Smooth muscle cell (in vitro differentiated cells): ENCODE results near the gene PLCD4. TPM values are rescaled to one million over a fixed set of nuclear protein-coding genes. Genes with fewer than 3 reads are reported as not detected.

ENCODE experiments used
- DNase-seq: peaks from one replicate; lab custom pipeline; 2025; ENCODE audit not compliant: unreplicated experiment; lab: John Stamatoyannopoulos, UW
- H2AFZ ChIP-seq: fragments of 200-600 bp; sonication (generic); 2 replicates; pipeline ENCODE4 v1.6.0; 2016; ENCODE audit warnings: antibody characterized with exemption, low read depth, mild to moderate bottlenecking
- H3F3A ChIP-seq: fragments of 200-600 bp; sonication (generic); 2 replicates; pipeline ENCODE4 v1.6.0; 2017; ENCODE audit warnings: antibody characterized with exemption, low read depth
- H3K27ac ChIP-seq: fragments of 200-600 bp; sonication (generic); 2 replicates; pipeline ENCODE4 v1.5.1; 2016; ENCODE audit warnings: low read depth, mild to moderate bottlenecking
- H3K27me3 ChIP-seq: fragments of 200-600 bp; sonication (generic); 2 replicates; pipeline ENCODE4 v1.6.1; 2016; ENCODE audit warnings: low read depth, mild to moderate bottlenecking
- H3K36me3 ChIP-seq: fragments of 200-600 bp; sonication (generic); 2 replicates; pipeline ENCODE4 v1.5.1; 2016; ENCODE audit warnings: low read depth
- H3K4me1 ChIP-seq: fragments of 200-600 bp; sonication (generic); 2 replicates; pipeline ENCODE4 v1.5.1; 2016; ENCODE audit warnings: low read depth
- H3K4me2 ChIP-seq: fragments of 200-600 bp; sonication (generic); 2 replicates; pipeline ENCODE4 v1.6.0; 2016; ENCODE audit warnings: mild to moderate bottlenecking
- H3K4me3 ChIP-seq: fragments of 200-600 bp; sonication (generic); 2 replicates; pipeline ENCODE4 v1.5.1; 2016; ENCODE audit warnings: mild to moderate bottlenecking
- H3K79me2 ChIP-seq: fragments of 200-600 bp; sonication (generic); 2 replicates; pipeline ENCODE4 v1.6.0; 2016; ENCODE audit warnings: low read depth, mild to moderate bottlenecking
- H3K9ac ChIP-seq: fragments of 200-600 bp; sonication (generic); 2 replicates; pipeline ENCODE4 v1.6.0; 2016; ENCODE audit warnings: low read depth
- H3K9me3 ChIP-seq: fragments of 200-600 bp; sonication (generic); replicated peaks from 2 replicates; pipeline ENCODE4 v1.5.1; 2016; ENCODE audit warnings: low read depth
- H4K20me1 ChIP-seq: fragments of 200-600 bp; sonication (generic); 2 replicates; pipeline ENCODE4 v1.6.0; 2016; ENCODE audit warnings: low read depth
- WGBS: methylation state at CpG from one replicate; pipeline ENCODE4 v1.1.7; 2016; ENCODE audit warnings: low lambda C conversion rate; 5-methylcytosine and 5-hydroxymethylcytosine counted together
- polyA plus RNA-seq: library from polyadenylated mRNA; unstranded; fragments of >200 nt; fragmentation: Nextera tagmentation; extraction: Ambion mirVana; gene quantifications from 2 replicates; pipeline ENCODE4 v1.2.1, GENCODE V29; 2016
- small RNA-seq: library from RNA; depleted of rRNA; stranded (forward); fragments of <200 nt; gene quantifications from one replicate; pipeline ENCODE3, GENCODE V24; 2014
- total RNA-seq: library from RNA; depleted of rRNA; stranded (reverse); fragments of >200 nt; gene quantifications from 2 replicates; pipeline ENCODE4 v1.2.3, GENCODE V29; 2014
- TF ChIP-seq, protein P1 (sequence below): fragments of 200-600 bp; sonication (generic); IDR thresholded peaks from 2 replicates; pipeline ENCODE4 v1.5.1; 2017; ENCODE audit warnings: borderline replicate concordance, mild to moderate bottlenecking, antibody characterized with exemption; ENCODE audit not compliant: insufficient read depth, poor library complexity, severe bottlenecking

The PLCD4 gene
- total and polyA plus RNA-seq, 2 experiments from 2014 or later = 0.18 to 0.63 TPM

- 2% methylated on average over 39 of the region's 49 CpGs for WGBS
- H3K9me3 ChIP-seq = no peaks in the 10 kb centered on the region
- H3K4me3 ChIP-seq = peak within 1 kb of the TSS; percentile 97
- TF ChIP-seq, protein P1, sequence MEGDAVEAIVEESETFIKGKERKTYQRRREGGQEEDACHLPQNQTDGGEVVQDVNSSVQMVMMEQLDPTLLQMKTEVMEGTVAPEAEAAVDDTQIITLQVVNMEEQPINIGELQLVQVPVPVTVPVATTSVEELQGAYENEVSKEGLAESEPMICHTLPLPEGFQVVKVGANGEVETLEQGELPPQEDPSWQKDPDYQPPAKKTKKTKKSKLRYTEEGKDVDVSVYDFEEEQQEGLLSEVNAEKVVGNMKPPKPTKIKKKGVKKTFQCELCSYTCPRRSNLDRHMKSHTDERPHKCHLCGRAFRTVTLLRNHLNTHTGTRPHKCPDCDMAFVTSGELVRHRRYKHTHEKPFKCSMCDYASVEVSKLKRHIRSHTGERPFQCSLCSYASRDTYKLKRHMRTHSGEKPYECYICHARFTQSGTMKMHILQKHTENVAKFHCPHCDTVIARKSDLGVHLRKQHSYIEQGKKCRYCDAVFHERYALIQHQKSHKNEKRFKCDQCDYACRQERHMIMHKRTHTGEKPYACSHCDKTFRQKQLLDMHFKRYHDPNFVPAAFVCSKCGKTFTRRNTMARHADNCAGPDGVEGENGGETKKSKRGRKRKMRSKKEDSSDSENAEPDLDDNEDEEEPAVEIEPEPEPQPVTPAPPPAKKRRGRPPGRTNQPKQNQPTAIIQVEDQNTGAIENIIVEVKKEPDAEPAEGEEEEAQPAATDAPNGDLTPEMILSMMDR = no peak
- peak within 1 kb of the TSS; percentile 84 for H3K4me2 ChIP-seq
- H3K9ac ChIP-seq = peak within 1 kb of the TSS; percentile 84
- H3K27me3 ChIP-seq = no peaks in the 10 kb centered on the region
- peaks cover 17% of the 10 kb centered on the region for H3K79me2 ChIP-seq
- peak within 1 kb of the TSS; percentile 84 for H2AFZ ChIP-seq
- H4K20me1 ChIP-seq = no peaks in the 10 kb centered on the region
- peak within 1 kb of the TSS; percentile 85 for H3K27ac ChIP-seq
- peak; percentile 47 for DNase-seq
- no peaks in the 10 kb centered on the region for H3K36me3 ChIP-seq
- peaks cover 4% of the 10 kb centered on the region for H3K4me1 ChIP-seq
- H3F3A ChIP-seq = no peaks in the 10 kb centered on the region
Measured at GRCh38 chr2:218671654-218672566, 64.2 kb downstream of the PLCD4 start, which contains the start of the genes RNF25 and STK36. TSS of gene RNF25 (minus strand) at chr2:218672002. CDS start at chr2:218671970, 32 bp downstream. TSS of gene STK36 (plus strand) at chr2:218672086. CDS start at chr2:218672830, 744 bp downstream.

DNA sequence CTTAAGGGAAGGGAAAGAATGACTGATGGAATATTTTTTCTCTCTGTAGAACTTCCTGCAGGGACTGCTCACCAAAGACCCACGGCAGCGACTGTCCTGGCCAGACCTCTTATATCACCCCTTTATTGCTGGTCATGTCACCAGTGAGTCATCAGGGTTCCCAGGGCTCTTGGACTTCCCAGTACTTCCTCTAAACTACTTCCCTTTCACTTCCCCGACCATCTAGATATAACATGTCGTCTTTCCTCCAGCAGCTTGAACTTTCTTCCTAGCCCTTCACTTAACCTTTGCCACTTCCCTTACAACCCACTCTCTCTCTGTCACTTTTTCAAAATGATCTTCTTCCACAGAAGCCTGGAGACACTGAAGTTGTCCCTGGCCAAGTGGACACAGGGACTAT is 71.4 kb downstream of the PLCD4 start:
- Histone ChIP-seq H3K4me1 (no peaks in the 10 kb centered on the region), H3K27ac (no peak overlapping the region), H2AFZ (no peak overlapping the region), H3F3A (no peaks in the 10 kb centered on the region), H3K4me3 (no peak overlapping the region), H3K27me3 (no peaks in the 10 kb centered on the region), H3K79me2 (no peaks in the 10 kb centered on the region), H4K20me1 (no peaks in the 10 kb centered on the region), H3K9ac (no peak overlapping the region), H3K9me3 (no peaks in the 10 kb centered on the region), H3K36me3 (no peaks in the 10 kb centered on the region), H3K4me2 (no peak overlapping the region)
- TF ChIP-seq, protein P1 = no peak
- 80% methylated on average over 4 of the region's 4 CpGs for WGBS
- no peak for DNase-seq

- no peaks in the 10 kb centered on the region for H3K79me2 ChIP-seq
- H3K4me1 ChIP-seq = no peaks in the 10 kb centered on the region
- no peaks in the 10 kb centered on the region for H3K36me3 ChIP-seq
- no peaks in the 10 kb centered on the region for H3K9me3 ChIP-seq
- H3K4me2 ChIP-seq = no peak overlapping the region
- TF ChIP-seq, protein P1 = no peak
- H3K27ac ChIP-seq = no peak overlapping the region
- no peak overlapping the region for H3K4me3 ChIP-seq
- H4K20me1 ChIP-seq = no peaks in the 10 kb centered on the region
- no peak for DNase-seq
- WGBS = 88% methylated on average over 3 of the region's 3 CpGs
- H3F3A ChIP-seq = no peaks in the 10 kb centered on the region
- H3K27me3 ChIP-seq = no peaks in the 10 kb centered on the region
- H3K9ac ChIP-seq = no peak overlapping the region
- no peak overlapping the region for H2AFZ ChIP-seq
Measured at GRCh38 chr2:218680061-218680460, 72.4 kb downstream of the PLCD4 start.

Small RNA genes lying within 50 kb of the gene (small RNA-seq; reads per million reads assigned to genes)
- gene RNU6-136P = not detected

Other genes starting within 250 kb of the PLCD4 start
- 0.31 TPM in 1 of 2 replicates, not detected in the other for gene SLC11A1, start 225.6 kb upstream of the PLCD4 start, total RNA-seq
- 0.14 and 0.38 TPM in 2 replicates for gene SLC11A1, start 225.6 kb upstream of the PLCD4 start, polyA plus RNA-seq
- 62.5 and 70.9 TPM in 2 replicates for gene CTDSP1, start 208.0 kb upstream of the PLCD4 start, total RNA-seq
- gene CTDSP1, start 208.0 kb upstream of the PLCD4 start, polyA plus RNA-seq = 18.7 and 20.3 TPM in 2 replicates
- not detected in 2 replicates for gene VIL1, start 188.8 kb upstream of the PLCD4 start, total RNA-seq
- 0.14 and 0.15 TPM in 2 replicates for gene VIL1, start 188.8 kb upstream of the PLCD4 start, polyA plus RNA-seq
- 10.8 and 14.2 TPM in 2 replicates for gene USP37, start 39.5 kb upstream of the PLCD4 start, total RNA-seq
- gene USP37, start 39.5 kb upstream of the PLCD4 start, polyA plus RNA-seq = 3.6 and 4.2 TPM in 2 replicates
- 47.2 and 57.8 TPM in 2 replicates for gene CNOT9, start 39.1 kb upstream of the PLCD4 start, total RNA-seq
- gene CNOT9, start 39.1 kb upstream of the PLCD4 start, polyA plus RNA-seq = 16.5 and 26.0 TPM in 2 replicates
- 3.9 and 5.8 TPM in 2 replicates for gene ZNF142, start 51.7 kb downstream of the PLCD4 start, total RNA-seq
- 6.9 and 7.3 TPM in 2 replicates for gene ZNF142, start 51.7 kb downstream of the PLCD4 start, polyA plus RNA-seq
- gene BCS1L, start 51.8 kb downstream of the PLCD4 start, total RNA-seq = 23.8 and 44.3 TPM in 2 replicates
- 39.5 and 41.1 TPM in 2 replicates for gene BCS1L, start 51.8 kb downstream of the PLCD4 start, polyA plus RNA-seq
- gene RNF25, start 64.1 kb downstream of the PLCD4 start, total RNA-seq = 43.1 and 44.3 TPM in 2 replicates
- 33.5 and 36.1 TPM in 2 replicates for gene RNF25, start 64.1 kb downstream of the PLCD4 start, polyA plus RNA-seq
- gene STK36, start 64.2 kb downstream of the PLCD4 start, total RNA-seq = 22.2 and 22.7 TPM in 2 replicates
- 18.8 and 32.3 TPM in 2 replicates for gene STK36, start 64.2 kb downstream of the PLCD4 start, polyA plus RNA-seq
- 21.5 and 38.3 TPM in 2 replicates for gene TTLL4, start 102.9 kb downstream of the PLCD4 start, total RNA-seq
- 22.5 and 24.3 TPM in 2 replicates for gene TTLL4, start 102.9 kb downstream of the PLCD4 start, polyA plus RNA-seq
- 9.6 and 11.2 TPM in 2 replicates for gene CYP27A1, start 174.2 kb downstream of the PLCD4 start, total RNA-seq
- 11.5 and 14.9 TPM in 2 replicates for gene CYP27A1, start 174.2 kb downstream of the PLCD4 start, polyA plus RNA-seq
- gene PRKAG3, start 223.9 kb downstream of the PLCD4 start, total RNA-seq = not detected in 2 replicates
- gene PRKAG3, start 223.9 kb downstream of the PLCD4 start, polyA plus RNA-seq = not detected in 2 replicates